Fibroblast of skin of right quadriceps (primary cell): Measurements from ENCODE around the gene DERA.
"Not testable (repeated sequence)": the region's sequence is repeated elsewhere in the genome, so short reads cannot be mapped to it uniquely, and the experiment has no call there.

Experiments used
- DNase-seq: peaks from one replicate; pipeline ENCODE4 v3.0.0-alpha.2; 2013

DERA gene

DNA sequence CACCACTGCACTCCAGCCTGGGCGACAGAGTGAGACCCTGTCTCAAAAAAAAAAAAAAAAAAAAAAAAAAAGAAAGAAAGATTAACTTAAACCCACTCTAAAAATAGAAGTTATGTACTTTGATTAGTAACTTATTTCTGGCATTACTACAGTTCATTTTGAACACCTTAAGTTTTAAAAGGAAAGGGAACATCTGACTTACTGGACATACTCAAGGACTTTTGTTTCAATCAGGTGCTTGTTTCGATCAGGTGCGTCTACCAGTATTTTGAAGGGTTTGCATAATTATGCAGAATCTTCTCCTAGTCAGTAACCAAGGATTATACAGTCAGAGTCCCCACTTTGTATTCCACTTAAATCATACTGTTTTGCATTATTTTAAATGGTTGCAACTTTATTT, 105.6 kb downstream of the DERA start:
- DNase-seq: no peak

DNA sequence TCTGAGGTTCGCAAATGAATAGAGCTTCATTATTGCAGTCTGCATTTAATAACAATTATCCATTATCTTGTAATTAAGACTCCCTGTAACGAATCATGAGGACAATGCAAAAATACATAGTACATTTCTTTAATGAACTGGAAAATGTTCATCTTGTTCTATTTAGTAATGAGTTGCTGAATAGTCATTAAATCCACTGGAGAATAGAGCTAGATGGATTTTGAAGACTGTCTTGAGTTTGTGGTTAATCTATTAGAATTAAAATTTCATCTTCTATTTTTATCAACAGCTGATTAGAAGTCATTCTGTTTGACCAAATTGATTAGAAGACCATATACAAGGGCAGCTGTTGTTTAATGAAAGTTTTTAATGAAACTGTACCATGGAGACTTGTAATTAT, 107.2 kb downstream of the DERA start:
- DNase-seq: no peak

DNA sequence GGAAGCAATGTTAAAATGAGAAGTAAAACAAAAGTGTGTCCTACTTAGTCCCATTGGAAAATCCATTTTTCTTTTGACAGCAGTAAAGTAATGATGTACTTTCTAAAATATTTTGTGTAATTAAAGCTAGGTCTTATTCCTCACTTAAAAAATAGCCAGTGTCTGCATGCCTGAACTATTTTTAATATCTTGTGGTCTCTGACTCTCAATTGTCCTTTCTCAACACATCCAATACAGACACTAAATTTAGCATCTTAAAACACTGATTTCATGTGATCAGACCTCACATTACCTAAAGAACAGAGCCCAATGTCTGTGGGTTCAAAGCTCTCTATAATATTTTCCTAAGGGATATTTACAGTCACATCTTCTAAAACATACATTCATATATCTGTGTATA, 108.0 kb downstream of the DERA start:
- peak; percentile 24 for DNase-seq

- DNase-seq: no peak
Observed at GRCh38 chr12:16020031-16020430, 108.9 kb downstream of the DERA start.

DNA sequence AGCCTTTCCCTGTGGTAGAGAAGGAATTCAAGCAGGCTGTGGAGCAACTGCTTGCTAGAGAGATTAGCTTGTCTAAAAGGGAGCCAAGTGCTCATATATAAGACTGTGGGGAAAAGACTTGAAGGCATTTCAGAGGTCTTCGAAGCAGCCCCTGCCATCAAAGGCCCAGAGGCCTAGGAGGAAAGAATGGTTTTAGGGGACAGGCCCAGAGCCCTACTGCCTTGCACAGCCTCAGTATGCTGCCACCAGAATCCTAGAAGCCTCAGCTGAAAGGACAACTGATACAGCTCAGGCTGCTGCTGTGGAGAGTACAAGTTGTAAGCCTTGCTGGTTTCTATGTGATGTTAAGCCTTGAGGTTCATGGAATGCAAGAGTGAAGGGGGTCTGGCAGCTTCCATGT, 109.9 kb downstream of the DERA start:
- DNase-seq: no peak

GRCh38 chr12:16021676-16022075, 110.5 kb downstream of the DERA start:
- no peak for DNase-seq

GRCh38 chr12:16027002-16027401, 115.9 kb downstream of the DERA start:
- peak; percentile 24 for DNase-seq

- no peak for DNase-seq
Observed at GRCh38 chr12:16030744-16031143, 119.6 kb downstream of the DERA start.

- no peak for DNase-seq
Observed at GRCh38 chr12:16034136-16034817, 123.1 kb downstream of the DERA start.

DNA sequence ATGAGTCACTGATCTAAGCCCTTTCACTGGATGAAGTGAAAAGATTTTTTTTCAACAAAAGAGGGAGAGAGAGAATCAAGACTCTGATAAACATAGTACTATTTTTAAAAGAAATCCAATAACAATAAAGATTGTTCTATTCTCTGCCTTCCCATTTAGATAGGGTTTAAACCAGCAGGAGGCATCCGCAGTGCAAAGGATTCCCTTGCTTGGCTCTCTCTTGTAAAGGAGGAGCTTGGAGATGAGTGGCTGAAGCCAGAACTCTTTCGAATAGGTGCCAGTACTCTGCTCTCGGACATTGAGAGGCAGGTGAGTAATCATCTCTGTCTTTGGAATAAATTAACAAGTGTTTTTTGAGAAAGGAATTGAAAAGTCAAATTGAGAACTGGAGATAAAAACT, 124.9 kb downstream of the DERA start:
- no peak for DNase-seq

GRCh38 chr12:16037533-16037932, 126.4 kb downstream of the DERA start:
- no peak for DNase-seq

DNA sequence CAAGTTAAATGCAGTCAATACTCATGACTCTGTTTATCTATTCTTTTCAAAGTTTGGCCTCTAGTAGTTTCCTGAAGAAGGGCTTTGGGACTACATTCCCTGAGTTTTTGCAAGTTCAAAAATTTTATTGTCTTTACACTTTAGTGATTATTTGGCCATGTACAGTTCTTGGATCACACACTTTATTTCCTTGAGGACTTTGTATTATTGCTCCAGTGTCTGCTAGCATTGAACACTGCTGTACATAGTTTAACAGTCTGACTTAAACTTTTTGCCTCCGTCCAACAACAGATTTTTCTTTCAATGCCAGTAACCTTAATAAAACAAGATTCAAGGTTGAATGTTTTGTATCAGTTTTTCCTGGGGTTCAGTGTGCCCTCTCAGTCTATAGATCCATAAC, 132.3 kb downstream of the DERA start:
- no peak for DNase-seq

DNA sequence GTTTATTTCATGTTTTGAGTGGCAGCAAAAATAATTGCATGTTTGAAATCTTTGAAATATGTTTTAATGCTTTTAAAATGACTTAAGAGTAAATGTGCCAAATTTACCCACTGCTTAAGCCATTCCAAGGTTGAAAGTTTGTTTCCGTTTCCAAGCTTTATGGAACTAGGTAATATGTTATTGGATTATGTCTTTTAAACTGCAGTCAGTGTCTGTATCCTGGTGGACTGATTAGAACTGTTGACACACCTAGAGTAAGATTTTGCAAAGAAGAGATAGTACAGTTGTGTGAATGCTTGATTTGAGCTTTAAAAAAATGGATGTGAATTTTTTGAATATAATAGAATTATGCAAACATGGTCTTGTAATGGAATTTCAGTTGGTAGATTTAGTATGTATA, 135.1 kb downstream of the DERA start:
- no peak for DNase-seq

DNA sequence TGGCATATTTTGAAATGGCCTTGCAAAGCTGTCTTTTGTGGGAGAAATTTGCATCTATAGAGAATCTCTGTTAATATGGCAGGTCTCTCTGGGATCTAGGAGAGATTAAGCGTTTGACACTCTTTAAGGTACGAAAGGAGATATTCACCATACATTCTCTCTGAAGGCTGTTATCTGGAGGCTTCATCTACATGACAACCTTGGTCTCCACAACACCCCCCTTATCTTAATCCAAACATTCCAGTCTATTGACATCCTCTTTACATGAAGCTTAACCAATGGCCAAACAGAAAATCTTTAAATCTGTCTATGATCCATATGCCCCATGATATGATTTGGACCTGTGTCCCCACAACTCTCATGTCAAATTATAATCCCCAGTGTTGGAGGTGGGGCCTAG, 137.4 kb downstream of the DERA start:
- no peak for DNase-seq

DNA sequence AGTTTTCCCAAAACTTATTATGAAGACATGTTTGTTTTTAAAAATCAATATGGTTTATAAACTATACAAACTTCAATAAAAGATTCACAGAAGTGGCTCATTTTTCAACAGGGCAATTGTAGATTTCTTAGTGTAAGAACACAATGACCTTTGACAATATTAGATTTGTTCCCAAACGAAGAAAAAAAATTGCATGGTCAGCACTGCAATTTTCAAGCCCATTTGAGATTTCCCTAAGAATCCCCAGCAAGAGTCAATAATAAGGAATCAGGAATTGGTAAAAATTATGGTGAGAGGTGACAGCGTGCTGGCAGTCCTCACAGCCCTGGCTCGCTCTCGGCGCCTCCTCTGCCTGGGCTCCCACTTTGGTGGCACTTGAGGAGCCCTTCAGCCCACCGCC, 145.8 kb downstream of the DERA start:
- DNase-seq: no peak

DNA sequence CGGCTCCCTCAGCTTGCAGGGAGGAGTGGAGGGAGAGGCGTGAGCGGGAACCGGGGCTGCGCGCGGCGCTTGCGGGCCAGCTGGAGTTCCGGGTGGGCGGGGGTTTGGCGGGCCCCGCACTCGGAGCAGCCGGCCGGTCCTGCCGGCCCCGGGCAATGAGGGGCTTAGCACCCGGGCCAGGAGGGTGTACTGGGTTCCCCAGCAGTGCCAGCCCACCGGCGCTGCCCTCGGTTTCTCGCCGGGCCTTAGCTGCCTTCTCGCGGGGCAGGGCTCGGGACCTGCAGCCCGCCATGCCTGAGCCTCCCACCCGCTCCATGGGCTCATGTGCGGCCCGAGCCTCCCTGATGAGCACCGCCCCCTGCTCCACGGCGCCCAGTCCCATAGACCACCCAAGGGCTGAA, 146.2 kb downstream of the DERA start:
- not testable (repeated sequence) for DNase-seq

DNA sequence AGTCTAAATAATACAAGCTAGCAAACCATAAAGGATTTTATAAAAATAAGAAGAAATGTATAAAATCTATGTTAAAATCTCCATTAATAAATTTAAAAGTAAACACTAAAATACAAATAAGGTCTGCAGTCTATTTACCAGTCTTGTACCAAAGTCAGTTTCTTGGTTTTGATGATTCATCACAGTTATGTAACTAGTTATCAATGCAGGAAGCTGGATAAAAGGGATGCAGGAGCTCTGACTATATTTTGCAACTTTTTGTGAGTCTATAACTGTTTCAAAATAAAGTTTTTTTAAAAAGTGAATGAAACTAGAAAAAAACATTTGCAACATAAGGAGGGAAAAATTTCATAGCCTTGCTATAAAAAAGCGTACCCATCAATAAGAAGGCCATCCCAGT, 151.5 kb downstream of the DERA start:
- peak; percentile 2 for DNase-seq

DNA sequence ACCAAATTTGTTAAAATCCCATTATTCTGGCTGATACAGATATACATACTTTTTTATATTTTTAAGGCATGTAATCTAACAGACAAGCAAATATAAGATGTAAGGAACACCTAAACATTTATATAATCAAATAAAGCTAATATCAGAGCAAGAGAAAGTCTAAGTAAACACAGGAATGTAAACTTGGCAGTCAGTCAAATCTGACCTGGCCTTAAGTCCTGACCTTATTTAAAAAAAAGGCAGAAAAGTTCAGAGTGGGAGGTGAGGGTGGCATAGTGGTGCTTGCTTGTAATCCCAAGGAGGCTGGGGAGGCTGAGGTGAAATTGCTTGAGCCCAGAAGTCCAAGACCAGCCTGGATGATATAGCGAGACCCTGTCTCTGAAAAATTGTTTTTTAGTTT, 152.6 kb downstream of the DERA start:
- DNase-seq: no peak

- DNase-seq: no peak
Observed at GRCh38 chr12:16070113-16070512, 159.0 kb downstream of the DERA start.

- no peak for DNase-seq
Observed at GRCh38 chr12:16072678-16073077, 161.5 kb downstream of the DERA start.

DNA sequence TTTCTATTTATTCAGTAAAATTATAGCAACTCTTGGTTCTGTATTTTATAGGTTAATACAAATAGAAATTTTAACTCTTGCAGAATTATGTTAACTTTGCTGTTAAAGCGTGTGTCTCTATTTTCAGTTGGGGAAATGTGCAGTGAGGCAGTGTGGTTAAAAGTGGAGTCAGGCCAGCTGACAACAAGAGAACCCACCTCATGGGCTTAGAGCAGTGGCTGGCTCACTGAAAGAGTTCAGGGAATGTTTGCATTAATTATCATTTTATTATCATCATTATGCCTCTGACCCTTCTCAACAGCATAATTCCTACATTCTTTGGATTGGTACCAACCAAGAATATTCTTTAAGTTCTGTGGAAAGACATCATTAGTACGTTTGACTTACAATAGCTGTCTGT, 163.8 kb downstream of the DERA start:
- no peak for DNase-seq

GRCh38 chr12:16075887-16076286, 164.8 kb downstream of the DERA start:
- DNase-seq: no peak

- peak; percentile 6 for DNase-seq
Observed at GRCh38 chr12:16076557-16076956, 165.4 kb downstream of the DERA start.

GRCh38 chr12:16076970-16077522, 165.9 kb downstream of the DERA start:
- no peak for DNase-seq

- no peak for DNase-seq
Observed at GRCh38 chr12:16086462-16086861, 175.3 kb downstream of the DERA start.
